HG03108 (cell line): ENCODE results near the gene MICAL2.

Experiments
- ATAC-seq: cut with Tn5 transposase; IDR thresholded peaks from one replicate; pipeline ENCODE4 v1.9.1; 2021; ENCODE audit warnings: moderate library complexity; ENCODE audit not compliant: unreplicated experiment

The MICAL2 gene

GRCh38 chr11:12152321-12152720 lies 41.9 kb downstream of the MICAL2 start:
- ATAC-seq: no peak

GRCh38 chr11:12154871-12155668 lies 44.7 kb downstream of the MICAL2 start:
- ATAC-seq: no peak

- no peak for ATAC-seq
Observed at GRCh38 chr11:12155696-12156095, 45.3 kb downstream of the MICAL2 start.

GRCh38 chr11:12156301-12157140 lies 46.1 kb downstream of the MICAL2 start:
- ATAC-seq: no peak

- ATAC-seq: no peak
Observed at GRCh38 chr11:12157241-12157661, 46.9 kb downstream of the MICAL2 start.

DNA sequence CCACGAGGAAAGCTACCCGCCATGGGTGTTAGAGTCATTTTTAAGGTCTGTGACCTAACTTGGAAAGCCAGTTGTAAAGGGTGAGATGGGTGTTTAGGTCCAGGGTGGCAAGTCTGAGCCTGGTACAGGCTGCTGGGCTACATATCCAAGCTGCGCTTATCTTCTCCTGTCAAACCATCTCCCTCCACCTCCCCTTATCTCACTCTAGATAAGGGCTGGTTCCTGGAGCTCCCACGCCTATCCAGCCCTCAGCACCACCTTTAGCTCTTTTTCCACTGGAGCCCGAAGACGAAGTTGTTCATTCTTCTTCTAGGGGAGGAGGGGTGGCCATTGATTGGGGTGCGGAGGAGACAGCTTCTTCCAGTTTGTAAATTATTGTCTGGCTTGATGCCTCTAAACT lies 48.5 kb downstream of the MICAL2 start:
- no peak for ATAC-seq

DNA sequence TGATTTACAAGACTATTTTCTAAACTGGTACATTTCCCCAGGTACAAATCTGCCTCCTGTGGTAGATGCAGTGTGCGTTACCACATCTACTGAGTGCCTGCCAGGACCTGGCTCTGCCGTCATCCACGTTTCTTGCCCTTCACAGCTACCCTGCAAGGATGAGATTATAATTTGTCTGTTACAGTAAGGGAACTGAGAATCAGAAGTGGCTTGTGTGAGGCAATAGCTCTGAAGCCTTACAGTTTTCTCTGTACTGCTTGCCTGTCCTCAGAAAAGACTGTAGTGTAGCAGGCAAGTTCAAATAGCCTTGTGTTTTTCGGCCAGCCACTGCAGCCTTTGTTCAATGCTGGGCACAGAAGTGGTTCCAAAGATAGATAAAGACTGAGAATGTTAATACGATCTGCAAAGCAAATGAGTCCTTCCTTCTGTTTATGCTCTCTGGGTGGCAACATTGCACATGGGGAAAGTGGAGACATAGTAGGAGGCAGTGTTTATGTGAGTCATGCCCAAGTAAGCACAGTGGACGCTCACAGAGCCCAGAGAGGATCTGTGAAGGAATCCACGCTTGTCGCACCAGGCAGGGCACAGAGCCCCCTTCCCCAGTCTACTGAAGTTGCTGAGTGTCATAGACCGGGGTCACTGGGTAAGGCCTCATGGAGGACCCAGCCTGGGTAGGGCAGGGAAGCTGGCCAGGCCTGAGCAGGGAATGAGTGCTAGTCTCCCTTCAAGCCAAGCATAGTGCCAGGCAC lies 49.1 kb downstream of the MICAL2 start:
- ATAC-seq: no peak

DNA sequence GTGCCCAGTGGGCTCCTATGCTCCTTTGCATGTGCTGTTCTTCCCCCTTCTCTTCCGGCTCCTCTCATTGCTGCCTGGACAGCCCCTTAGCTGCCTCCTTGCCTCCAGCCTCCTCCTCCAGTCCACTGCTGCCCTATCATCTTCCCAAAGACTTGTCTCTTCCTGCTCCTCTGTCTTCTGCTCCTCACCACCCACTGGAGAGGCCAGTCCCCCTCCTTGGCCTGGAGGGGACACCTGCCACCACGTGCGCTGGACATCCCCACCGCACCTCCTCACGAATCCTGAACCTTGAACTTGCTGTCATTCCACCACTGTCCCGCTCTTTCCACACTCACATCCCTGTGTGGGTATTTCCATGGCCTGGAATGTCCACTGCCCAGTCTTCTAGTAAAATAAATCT lies 49.8 kb downstream of the MICAL2 start:
- ATAC-seq: no peak

GRCh38 chr11:12160680-12161079 lies 50.3 kb downstream of the MICAL2 start:
- ATAC-seq: no peak

DNA sequence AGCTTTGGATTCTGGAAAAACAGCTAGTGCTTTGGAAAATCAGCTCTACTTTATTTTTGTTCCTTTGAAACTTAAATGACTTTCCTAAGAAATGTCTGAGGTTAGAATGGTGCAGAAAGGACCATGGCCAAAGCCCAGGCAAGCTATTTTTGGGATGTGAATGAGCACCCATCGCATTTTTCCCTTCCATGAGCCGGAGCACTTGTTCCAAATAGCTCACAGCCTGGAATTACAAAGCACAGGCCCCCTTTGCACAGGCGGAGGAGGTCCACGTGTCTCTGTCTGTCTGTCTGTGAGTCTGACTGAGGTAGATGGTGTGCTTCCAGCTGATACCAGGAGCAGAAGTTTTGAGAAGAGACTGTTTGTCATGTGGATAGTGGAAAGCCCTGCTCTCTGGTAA lies 50.7 kb downstream of the MICAL2 start:
- ATAC-seq: no peak

- no peak for ATAC-seq
Observed at GRCh38 chr11:12161603-12162350, 51.4 kb downstream of the MICAL2 start.

DNA sequence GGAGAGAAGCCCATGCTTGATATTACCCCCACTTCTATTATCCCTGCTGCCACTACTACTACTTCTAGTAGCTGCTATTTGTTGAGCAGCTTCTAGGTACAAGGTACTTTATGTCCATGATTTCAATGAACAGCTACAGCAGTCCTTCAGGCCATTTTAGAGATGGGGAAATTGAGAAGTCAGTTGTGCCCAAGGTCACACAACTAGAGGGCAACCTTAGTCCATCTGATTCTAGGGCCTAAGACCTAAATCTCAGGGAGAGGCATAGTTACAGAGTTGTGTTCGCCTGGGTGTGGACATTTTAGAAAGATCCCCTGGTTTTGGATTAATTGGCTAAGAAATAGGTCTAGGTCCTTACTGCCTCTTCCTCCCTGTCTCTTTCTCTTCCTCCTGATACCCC lies 52.3 kb downstream of the MICAL2 start:
- ATAC-seq: no peak

DNA sequence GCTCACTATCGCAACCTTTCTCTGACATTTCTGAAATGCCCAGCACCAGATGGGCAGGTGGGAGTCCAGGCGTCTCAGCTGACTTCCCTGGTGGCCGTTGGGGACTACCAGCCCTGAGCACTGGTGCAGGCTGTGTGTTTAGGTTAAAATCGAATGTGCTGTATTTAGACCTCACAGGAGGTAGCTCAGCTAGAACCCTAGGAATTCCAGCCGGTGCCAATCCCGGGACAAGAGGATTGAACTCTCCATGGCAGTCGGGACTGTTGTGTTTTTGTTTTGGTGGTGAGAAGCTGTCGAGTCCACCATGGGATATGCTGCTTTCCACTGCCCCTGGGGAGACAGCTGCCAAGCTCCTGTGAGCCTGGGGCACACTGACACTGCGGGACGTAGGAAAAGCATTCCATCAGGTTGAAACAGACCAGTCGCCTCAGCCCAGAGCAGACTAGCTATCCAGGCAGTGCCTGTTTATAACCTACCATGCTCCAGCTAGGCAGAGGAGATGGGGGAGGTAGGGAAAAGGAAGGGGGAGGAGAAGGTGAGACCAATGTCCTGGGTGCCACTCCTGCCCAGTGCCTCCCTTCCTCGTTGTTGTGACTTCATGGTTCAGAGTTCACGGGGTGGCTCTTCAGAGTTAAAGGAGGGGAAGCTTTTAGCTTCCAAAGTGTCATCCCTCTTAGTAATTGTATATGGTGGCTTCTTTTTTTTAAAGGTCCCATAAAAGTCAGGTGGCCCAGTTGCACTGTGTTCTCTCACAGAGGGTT lies 53.0 kb downstream of the MICAL2 start:
- ATAC-seq: no peak

DNA sequence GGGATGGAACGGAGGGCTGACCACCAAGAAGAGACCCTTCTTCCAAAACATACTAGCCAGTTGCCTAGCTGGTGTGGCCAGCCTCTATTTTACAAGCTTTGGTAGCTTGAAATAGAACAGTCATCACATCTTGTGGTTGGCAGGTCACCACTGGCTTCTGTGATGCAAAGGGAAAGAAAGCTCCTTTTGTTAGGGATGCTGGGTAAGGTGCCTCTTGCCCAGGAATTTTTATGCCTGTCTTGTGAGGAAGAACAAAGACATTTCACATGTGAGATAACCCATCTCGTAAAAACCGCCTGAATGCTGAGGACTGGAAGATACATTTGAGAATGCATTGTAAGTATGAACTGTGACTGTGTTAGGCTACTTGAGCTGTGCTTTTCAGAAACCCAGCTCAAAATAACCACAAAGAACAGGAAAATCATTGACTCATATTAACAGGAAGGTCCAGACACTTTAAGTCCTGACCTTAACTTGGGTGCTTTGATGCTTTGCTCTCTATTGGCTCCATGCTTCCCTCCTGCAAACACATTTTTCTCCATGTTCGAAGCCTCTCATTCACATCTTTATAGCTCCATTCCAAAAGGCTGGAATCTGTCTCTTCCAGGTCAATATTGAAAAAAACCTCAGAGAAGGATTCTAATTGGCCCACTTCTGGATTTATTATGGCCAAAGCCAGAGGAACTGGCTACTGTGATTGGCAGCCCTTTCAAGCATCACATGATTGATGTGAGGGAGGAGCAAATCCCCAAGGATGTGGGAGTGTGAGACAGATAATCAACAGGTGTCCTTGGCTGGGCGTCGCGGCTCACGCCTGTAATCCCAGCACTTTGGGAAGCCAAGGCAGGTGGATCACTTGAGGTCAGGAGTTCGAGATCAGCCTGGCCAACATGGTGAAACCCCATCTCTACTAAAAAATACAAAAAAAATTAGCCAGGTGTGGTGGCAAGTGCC lies 53.9 kb downstream of the MICAL2 start:
- ATAC-seq: no peak

DNA sequence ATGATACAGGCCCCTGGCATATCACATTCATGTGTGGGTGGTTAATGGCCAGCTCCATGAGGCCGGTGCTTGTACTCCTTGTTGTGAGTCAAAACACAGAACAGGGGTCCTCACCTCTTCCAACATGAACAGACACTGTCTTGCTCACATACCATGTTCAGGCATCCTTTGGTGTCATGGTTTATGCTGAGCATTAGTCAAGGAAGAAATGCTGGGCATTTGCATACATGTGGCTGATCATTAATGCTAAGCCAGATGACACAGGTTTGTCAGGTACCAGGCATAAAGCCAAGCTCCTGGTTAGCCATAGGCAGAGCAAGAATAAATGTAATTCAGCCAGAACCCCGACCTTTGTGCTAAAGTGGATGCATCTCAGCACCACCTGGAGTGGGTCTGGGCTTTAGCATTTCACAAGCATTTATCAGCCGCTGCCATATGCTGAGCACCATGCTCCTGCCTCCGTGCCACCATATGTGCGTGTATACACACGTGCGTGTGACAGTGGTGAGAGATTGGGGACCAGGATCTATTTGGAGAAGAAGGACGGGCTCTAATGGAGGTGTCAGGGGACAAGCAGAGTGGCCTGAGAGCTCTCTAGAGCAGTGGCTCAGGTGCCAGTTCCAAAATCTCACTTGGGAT lies 55.0 kb downstream of the MICAL2 start:
- ATAC-seq: no peak

DNA sequence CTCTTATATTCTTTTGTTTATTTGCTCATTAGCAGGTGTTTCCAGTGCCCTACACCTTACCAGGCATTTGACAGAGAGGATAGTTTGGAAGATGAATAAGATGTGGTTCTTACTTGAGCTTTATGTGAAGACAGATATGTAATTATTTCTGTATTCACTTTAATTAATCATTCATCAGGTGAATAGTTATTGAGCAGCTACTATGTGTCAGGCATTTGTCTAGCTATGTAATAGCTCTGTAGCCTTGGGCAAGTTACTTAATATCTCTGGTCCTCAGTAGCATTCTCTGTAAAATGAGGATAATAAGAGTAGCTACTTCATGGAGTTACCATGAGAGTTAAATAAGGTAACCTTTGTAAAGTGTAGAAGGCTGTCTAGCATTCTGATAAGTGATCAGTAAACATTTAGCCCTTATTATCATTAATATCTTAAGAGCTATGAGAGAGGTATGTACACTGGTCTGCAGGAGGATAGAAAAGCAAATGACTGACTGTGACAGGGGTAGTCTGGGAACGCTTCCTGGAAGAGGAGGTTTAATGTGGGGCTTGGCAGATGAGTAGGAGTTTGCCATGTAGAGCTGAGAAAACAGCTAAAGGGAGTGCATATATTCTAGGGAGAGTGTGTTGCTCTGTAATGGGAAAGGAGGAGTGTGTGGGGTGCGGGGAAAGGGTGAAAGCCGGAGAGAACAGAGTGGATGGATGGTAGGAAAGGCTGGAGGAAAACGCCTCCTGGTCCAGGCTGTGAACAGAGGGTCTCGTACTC lies 56.1 kb downstream of the MICAL2 start:
- ATAC-seq: no peak

DNA sequence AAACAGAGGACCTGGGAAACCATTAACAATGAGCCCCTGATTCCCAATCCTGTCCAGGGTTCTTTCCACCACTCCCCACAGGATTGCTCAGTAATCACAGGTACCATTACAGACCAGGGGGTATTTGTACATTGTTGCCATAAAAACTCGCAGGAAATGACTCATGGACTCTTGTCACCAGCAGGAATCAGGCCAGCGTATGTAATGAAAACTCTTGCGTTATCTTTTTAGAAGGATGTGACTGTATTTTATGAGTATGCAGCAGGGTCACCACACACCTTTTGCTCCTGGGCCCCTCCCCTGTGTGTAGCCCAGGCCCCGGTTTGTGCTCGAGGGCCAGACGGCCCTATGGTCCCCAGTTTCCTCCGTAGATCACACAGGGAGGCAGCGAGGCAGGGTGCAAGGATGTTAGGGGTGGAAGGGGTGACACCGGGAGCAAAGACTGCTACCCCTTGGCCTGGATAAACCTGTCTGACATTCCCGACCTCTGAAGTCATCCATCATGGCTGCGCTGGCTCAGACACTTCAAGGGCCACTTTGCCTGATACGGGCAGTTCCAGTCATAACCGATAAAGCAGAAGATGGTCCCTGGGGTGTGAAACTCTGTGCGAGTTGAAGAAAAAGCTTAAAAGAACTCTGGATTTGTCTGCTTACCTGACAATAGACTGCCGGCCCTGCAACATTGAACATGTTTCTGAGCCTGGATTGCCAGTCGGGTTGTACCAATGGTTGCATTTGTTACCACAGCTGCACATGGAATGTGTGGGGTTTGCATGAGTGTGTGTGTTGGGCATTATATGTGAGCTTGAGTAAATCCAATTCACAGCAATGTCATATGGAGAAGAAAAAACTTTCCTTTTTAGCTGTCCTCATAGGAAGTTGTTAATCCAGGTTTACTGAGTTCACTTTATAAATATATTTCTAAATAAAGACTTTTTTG lies 56.9 kb downstream of the MICAL2 start:
- ATAC-seq: no peak
